ENCODE data around the gene LIG4. TPM values are rescaled to one million over a fixed set of nuclear protein-coding genes. Genes with fewer than 3 reads are reported as not detected.
A peak's percentile ranks its signal among the peaks of the same experiment; 100 is the strongest.

Gene LIG4
- polyA plus RNA-seq (2012; ENCODE audit: low read depth, missing spikeins): 3.6 TPM

GRCh38 chr13:108215436-108215835 is at the start of gene LIG4:
Gene LIG4 (minus strand): TSS chr13:108215536. CDS start chr13:108211268, 4,268 bp downstream.
- DNase-seq (ENCODE audit: insufficient read length, low spot score) (peak; percentile 79), FAIRE-seq (peak; percentile 98)
- TF ChIP-seq POLR2A (IDR thresholded peaks at IDR 0.05; ENCODE audit: low read depth, low read length): no peak
- TF ChIP-seq POLR2AphosphoS5 (IDR thresholded peaks at IDR 0.05; ENCODE audit: low read depth, low read length): 0 out of 2 replicates have a peak, but pooled peaks have one; percentile 49
- peak; percentile 87 for TF ChIP-seq PAX5 (IDR thresholded peaks at IDR 0.05; ENCODE audit: insufficient read depth, low read length, severe bottlenecking)
- no peak for TF ChIP-seq POU2F2 (IDR thresholded peaks at IDR 0.05; ENCODE audit: low read depth, low read length)
- TF ChIP-seq TAF1 (IDR thresholded peaks at IDR 0.05; ENCODE audit: low read depth, low read length): no peak
- TF ChIP-seq SPI1 (IDR thresholded peaks at IDR 0.05; ENCODE audit: low read depth, low read length): no peak

GRCh38 chr13:108263621-108264355 is 48.5 kb upstream of the LIG4 start:
- TF ChIP-seq POLR2A (IDR thresholded peaks at IDR 0.05; ENCODE audit: low read depth, low read length) (no peak), POLR2AphosphoS5 (IDR thresholded peaks at IDR 0.05; ENCODE audit: low read depth, low read length) (no peak), PAX5 (IDR thresholded peaks at IDR 0.05; ENCODE audit: insufficient read depth, low read length, severe bottlenecking) (no peak), TAF1 (IDR thresholded peaks at IDR 0.05; ENCODE audit: low read depth, low read length) (no peak)
- FAIRE-seq: no peak
- DNase-seq (ENCODE audit: insufficient read length, low spot score): no peak

- TF ChIP-seq POLR2AphosphoS5 (IDR thresholded peaks at IDR 0.05; ENCODE audit: low read depth, low read length) (no peak), TAF1 (IDR thresholded peaks at IDR 0.05; ENCODE audit: low read depth, low read length) (no peak), POU2F2 (IDR thresholded peaks at IDR 0.05; ENCODE audit: low read depth, low read length) (no peak), POLR2A (IDR thresholded peaks at IDR 0.05; ENCODE audit: low read depth, low read length) (no peak), PAX5 (IDR thresholded peaks at IDR 0.05; ENCODE audit: insufficient read depth, low read length, severe bottlenecking) (no peak), SPI1 (IDR thresholded peaks at IDR 0.05; ENCODE audit: low read depth, low read length) (no peak)
- no peak for FAIRE-seq
Observed at GRCh38 chr13:108257248-108257647, 41.9 kb upstream of the LIG4 start.

GRCh38 chr13:108249150-108249549 is 33.8 kb upstream of the LIG4 start:
- DNase-seq (ENCODE audit: insufficient read length, low spot score) (no peak), FAIRE-seq (no peak)
- no peak for TF ChIP-seq SPI1 (IDR thresholded peaks at IDR 0.05; ENCODE audit: low read depth, low read length)

More at GRCh38 chr13:108257248-108257647, 41.9 kb upstream of the LIG4 start:
- no peak for DNase-seq (ENCODE audit: insufficient read length, low spot score)

- DNase-seq (ENCODE audit: insufficient read length, low spot score): no peak
- no peak for TF ChIP-seq POLR2A (IDR thresholded peaks at IDR 0.05; ENCODE audit: low read depth, low read length)
- TF ChIP-seq POU2F2 (IDR thresholded peaks at IDR 0.05; ENCODE audit: low read depth, low read length): no peak
- TF ChIP-seq SPI1 (IDR thresholded peaks at IDR 0.05; ENCODE audit: low read depth, low read length): no peak
- TF ChIP-seq TAF1 (IDR thresholded peaks at IDR 0.05; ENCODE audit: low read depth, low read length): no peak
- no peak for TF ChIP-seq PAX5 (IDR thresholded peaks at IDR 0.05; ENCODE audit: insufficient read depth, low read length, severe bottlenecking)
- no peak for TF ChIP-seq POLR2AphosphoS5 (IDR thresholded peaks at IDR 0.05; ENCODE audit: low read depth, low read length)
- FAIRE-seq: no peak
Observed at GRCh38 chr13:108230377-108230776, 15.0 kb upstream of the LIG4 start.

GRCh38 chr13:108227651-108228272 is 12.4 kb upstream of the LIG4 start:
- DNase-seq (ENCODE audit: insufficient read length, low spot score) (no peak), FAIRE-seq (peak; percentile 48)
- TF ChIP-seq TAF1 (IDR thresholded peaks at IDR 0.05; ENCODE audit: low read depth, low read length) (no peak), POLR2A (IDR thresholded peaks at IDR 0.05; ENCODE audit: low read depth, low read length) (no peak), PAX5 (IDR thresholded peaks at IDR 0.05; ENCODE audit: insufficient read depth, low read length, severe bottlenecking) (no peak), POU2F2 (IDR thresholded peaks at IDR 0.05; ENCODE audit: low read depth, low read length) (no peak), SPI1 (IDR thresholded peaks at IDR 0.05; ENCODE audit: low read depth, low read length) (no peak), POLR2AphosphoS5 (IDR thresholded peaks at IDR 0.05; ENCODE audit: low read depth, low read length) (no peak)

GRCh38 chr13:108226184-108226583 is 10.8 kb upstream of the LIG4 start:
- TF ChIP-seq PAX5 (IDR thresholded peaks at IDR 0.05; ENCODE audit: insufficient read depth, low read length, severe bottlenecking) (no peak), POLR2A (IDR thresholded peaks at IDR 0.05; ENCODE audit: low read depth, low read length) (no peak), TAF1 (IDR thresholded peaks at IDR 0.05; ENCODE audit: low read depth, low read length) (no peak), SPI1 (IDR thresholded peaks at IDR 0.05; ENCODE audit: low read depth, low read length) (no peak), POU2F2 (IDR thresholded peaks at IDR 0.05; ENCODE audit: low read depth, low read length) (no peak), POLR2AphosphoS5 (IDR thresholded peaks at IDR 0.05; ENCODE audit: low read depth, low read length) (no peak)
- DNase-seq (ENCODE audit: insufficient read length, low spot score): no peak
- peak; percentile 51 for FAIRE-seq

GRCh38 chr13:108225440-108225839 is 10.1 kb upstream of the LIG4 start:
- FAIRE-seq (peak; percentile 23), DNase-seq (ENCODE audit: insufficient read length, low spot score) (no peak)
- TF ChIP-seq POLR2A (IDR thresholded peaks at IDR 0.05; ENCODE audit: low read depth, low read length) (no peak), SPI1 (IDR thresholded peaks at IDR 0.05; ENCODE audit: low read depth, low read length) (no peak), POLR2AphosphoS5 (IDR thresholded peaks at IDR 0.05; ENCODE audit: low read depth, low read length) (no peak), POU2F2 (IDR thresholded peaks at IDR 0.05; ENCODE audit: low read depth, low read length) (no peak), PAX5 (IDR thresholded peaks at IDR 0.05; ENCODE audit: insufficient read depth, low read length, severe bottlenecking) (no peak), TAF1 (IDR thresholded peaks at IDR 0.05; ENCODE audit: low read depth, low read length) (no peak)

GRCh38 chr13:108223687-108224503 is 8.6 kb upstream of the LIG4 start:
- no peak for TF ChIP-seq SPI1 (IDR thresholded peaks at IDR 0.05; ENCODE audit: low read depth, low read length)
- no peak for TF ChIP-seq POU2F2 (IDR thresholded peaks at IDR 0.05; ENCODE audit: low read depth, low read length)
- TF ChIP-seq POLR2A (IDR thresholded peaks at IDR 0.05; ENCODE audit: low read depth, low read length): no peak
- TF ChIP-seq TAF1 (IDR thresholded peaks at IDR 0.05; ENCODE audit: low read depth, low read length): no peak
- TF ChIP-seq POLR2AphosphoS5 (IDR thresholded peaks at IDR 0.05; ENCODE audit: low read depth, low read length): no peak
- FAIRE-seq: no peak
- DNase-seq (ENCODE audit: insufficient read length, low spot score): no peak
